Measurements from ENCODE around the gene KIRREL3.

GRCh38 chr11:126646701-126647557, 353.6 kb downstream of the KIRREL3 start:
- TF ChIP-seq SP4 (IDR thresholded peaks at IDR 0.05; ENCODE audit: low read length), result no peak
- no peak for TF ChIP-seq USF2 (IDR thresholded peaks at IDR 0.05; ENCODE audit: low read length)
- TF ChIP-seq CTCF (IDR thresholded peaks at IDR 0.05; ENCODE audit: control extremely low read depth in 1 of 3, insufficient read depth in 1 of 3, low read depth in 1 of 3, low read length in 3 of 3), result no peak
- TF ChIP-seq ZNF274 (IDR thresholded peaks at IDR 0.05; ENCODE audit: borderline replicate concordance, extremely low read depth, low read length), result no peak
- no peak for TF ChIP-seq SRF (IDR thresholded peaks at IDR 0.05; ENCODE audit: low read depth, low read length)
- TF ChIP-seq EZH2 (IDR thresholded peaks at IDR 0.05; ENCODE audit: low read depth, low read length, severe bottlenecking), result no peak
- TF ChIP-seq ATF2 (IDR thresholded peaks at IDR 0.05; ENCODE audit: low read length), result no peak
- no peak for TF ChIP-seq POLR2A (IDR thresholded peaks at IDR 0.05; ENCODE audit: control extremely low read depth in 1 of 2, low read depth in 2 of 2, low read length in 2 of 2)
- TF ChIP-seq YY1 (IDR thresholded peaks at IDR 0.05; ENCODE audit: low read depth, low read length), result no peak

All from H1 (cell line).